Gastroesophageal sphincter (tissue), 4 donors: ENCODE results near the gene C1orf35. TPM values are rescaled to one million over a fixed set of nuclear protein-coding genes. Genes with fewer than 3 reads are reported as not detected.

Source experiments
- ATAC-seq: fragments of 150-250 bp; one replicate; pipeline ENCODE4 v1.9.1; 2016; ENCODE audit warnings: mild to moderate bottlenecking, moderate library complexity
- H3K27ac ChIP-seq, 4 donors: fragments of 200-600 bp; sonication (generic) in 3 of 4; 1 replicate in 3 of 4; 2 replicates in 1 of 4; pipeline ENCODE4 v1.5.1; 2016 to 2019
- H3K27me3 ChIP-seq: fragments of 200-600 bp; sonication (generic); one replicate; pipeline ENCODE4 v1.5.1; 2019
- H3K36me3 ChIP-seq, 2 donors: fragments of 200-600 bp; sonication (generic); one replicate each; pipeline ENCODE4 v1.5.1; 2019; ENCODE audit warnings: control low read depth in 1 of 2
- H3K4me1 ChIP-seq, 3 donors: fragments of 200-600 bp; sonication (generic); 1 replicate in 2 of 3; 2 replicates in 1 of 3; pipeline ENCODE4 v1.5.1; 2016 to 2019; ENCODE audit warnings: control low read depth in 2 of 3
- H3K4me3 ChIP-seq, 2 donors: fragments of 200-600 bp; sonication (generic); one replicate each; pipeline ENCODE4 v1.5.1; 2019; ENCODE audit warnings: mild to moderate bottlenecking in 1 of 2, moderate library complexity in 1 of 2
- H3K9me3 ChIP-seq, 3 donors: fragments of 200-600 bp; sonication (generic); one replicate each; pipeline ENCODE4 v1.5.1; 2017 to 2019; ENCODE audit warnings: control low read depth in 2 of 3
- EP300 ChIP-seq: sonication (generic); formaldehyde crosslinking; IDR thresholded peaks from one replicate; pipeline ENCODE4 v1.6.1; 2017; ENCODE audit warnings: antibody characterized with exemption, mild to moderate bottlenecking
- POLR2A ChIP-seq, 2 donors: fragments of 450-650 bp; IDR thresholded peaks; one replicate each; pipeline ENCODE4 v1.6.1; 2017; ENCODE audit warnings: antibody characterized with exemption in 2 of 2, mild to moderate bottlenecking in 2 of 2, moderate library complexity in 1 of 2
- POLR2AphosphoS5 ChIP-seq: sonication (generic); formaldehyde crosslinking; IDR thresholded peaks from one replicate; pipeline ENCODE4 v1.6.1; 2017; ENCODE audit warnings: antibody characterized with exemption
- WGBS, 2 donors: methylation state at CpG; one replicate each; pipeline ENCODE4 v1.1.5; 2018; ENCODE audit warnings: low coverage in 1 of 2; 5-methylcytosine and 5-hydroxymethylcytosine counted together
- total RNA-seq, 4 donors: library from RNA; depleted of rRNA; stranded (reverse); fragments of >200 nt; gene quantifications; one replicate each; pipeline ENCODE4 v1.1.0, GENCODE V29; 2016
- TF ChIP-seq, protein P1 (sequence below), 4 experiments: fragments of 200-600 bp in 2 of 4; fragments of 450-650 bp in 2 of 4; sonication (generic) in 1 of 4; IDR thresholded peaks; one replicate each; pipeline ENCODE4 v1.5.1; 2017 to 2019; ENCODE audit warnings: antibody characterized with exemption in 4 of 4, mild to moderate bottlenecking in 2 of 4, moderate library complexity in 2 of 4

The C1orf35 gene
- total RNA-seq, 4 donors from 2014 or later, result 11.6 to 16.0 (median 14.6) TPM

DNA sequence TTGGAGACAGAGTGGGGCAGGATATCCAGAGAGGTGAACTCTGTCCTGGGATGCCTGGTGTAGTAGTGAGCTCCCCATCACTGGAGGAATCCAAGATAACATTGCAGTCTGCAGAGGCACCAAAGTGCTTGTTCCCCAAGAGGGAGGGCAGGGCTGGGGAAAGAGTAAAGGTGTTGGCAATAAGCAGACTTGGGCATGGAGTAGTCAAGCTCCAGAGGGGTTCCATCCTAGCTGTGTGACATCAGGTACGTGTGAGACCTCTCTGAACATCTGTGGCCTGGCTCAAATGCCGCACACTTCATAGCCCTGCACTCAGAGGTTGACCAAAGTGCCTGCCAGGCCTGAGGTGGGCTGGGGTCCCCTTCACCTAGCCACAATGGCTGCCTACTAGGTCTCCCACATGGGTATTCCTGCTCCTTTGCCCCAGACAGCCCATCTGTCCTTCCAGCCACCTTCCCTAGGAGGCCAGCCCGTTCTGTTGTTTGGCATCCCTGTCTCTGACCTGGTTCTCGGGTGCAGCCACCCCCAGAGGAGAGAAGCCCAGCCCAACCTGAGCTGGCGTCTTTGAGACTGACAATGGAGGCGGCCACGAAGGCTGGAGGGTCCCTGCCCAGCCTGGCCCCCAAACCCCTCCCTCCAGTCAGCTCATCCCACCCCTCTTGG, 23.4 kb downstream of the C1orf35 start:
- H3K4me1 ChIP-seq, result peaks cover under 1 to 34% (median 13%) of the 10 kb centered on the region in 3 donors
- no peak for TF ChIP-seq POLR2A (IDR thresholded peaks at IDR 0.05)
- no peaks in the 10 kb centered on the region for H3K27me3 ChIP-seq
- no peaks in the 10 kb centered on the region for H3K36me3 ChIP-seq
- no peaks in the 10 kb centered on the region for H3K9me3 ChIP-seq
- no peak overlapping the region for H3K4me3 ChIP-seq
- no peak for ATAC-seq
- no peak overlapping the region for H3K27ac ChIP-seq
- 79% methylated on average over 2 of the region's 7 CpGs; no CpG with 5 or more reads in 1 of the 2 donors for WGBS, 2 donors

GRCh38 chr1:228079013-228079412, 24.1 kb downstream of the C1orf35 start:
- Histone ChIP-seq H3K4me1 (peaks cover 0 to 27% (median 8%) of the 10 kb centered on the region in 3 donors), H3K36me3 (no peaks in the 10 kb centered on the region), H3K9me3 (no peaks in the 10 kb centered on the region), H3K27ac (no peak overlapping the region), H3K4me3 (no peak overlapping the region), H3K27me3 (no peaks in the 10 kb centered on the region)
- ATAC-seq, result no peak
- TF ChIP-seq POLR2A (IDR thresholded peaks at IDR 0.05), result no peak
- no peak for TF ChIP-seq EP300
- no peak for TF ChIP-seq POLR2AphosphoS5
- TF ChIP-seq, protein P1, sequence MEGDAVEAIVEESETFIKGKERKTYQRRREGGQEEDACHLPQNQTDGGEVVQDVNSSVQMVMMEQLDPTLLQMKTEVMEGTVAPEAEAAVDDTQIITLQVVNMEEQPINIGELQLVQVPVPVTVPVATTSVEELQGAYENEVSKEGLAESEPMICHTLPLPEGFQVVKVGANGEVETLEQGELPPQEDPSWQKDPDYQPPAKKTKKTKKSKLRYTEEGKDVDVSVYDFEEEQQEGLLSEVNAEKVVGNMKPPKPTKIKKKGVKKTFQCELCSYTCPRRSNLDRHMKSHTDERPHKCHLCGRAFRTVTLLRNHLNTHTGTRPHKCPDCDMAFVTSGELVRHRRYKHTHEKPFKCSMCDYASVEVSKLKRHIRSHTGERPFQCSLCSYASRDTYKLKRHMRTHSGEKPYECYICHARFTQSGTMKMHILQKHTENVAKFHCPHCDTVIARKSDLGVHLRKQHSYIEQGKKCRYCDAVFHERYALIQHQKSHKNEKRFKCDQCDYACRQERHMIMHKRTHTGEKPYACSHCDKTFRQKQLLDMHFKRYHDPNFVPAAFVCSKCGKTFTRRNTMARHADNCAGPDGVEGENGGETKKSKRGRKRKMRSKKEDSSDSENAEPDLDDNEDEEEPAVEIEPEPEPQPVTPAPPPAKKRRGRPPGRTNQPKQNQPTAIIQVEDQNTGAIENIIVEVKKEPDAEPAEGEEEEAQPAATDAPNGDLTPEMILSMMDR (IDR thresholded peaks at IDR 0.05), result no peak
- 50 to 69% methylated on average over 2 to 3 of the region's 7 CpGs for WGBS, 2 donors

DNA sequence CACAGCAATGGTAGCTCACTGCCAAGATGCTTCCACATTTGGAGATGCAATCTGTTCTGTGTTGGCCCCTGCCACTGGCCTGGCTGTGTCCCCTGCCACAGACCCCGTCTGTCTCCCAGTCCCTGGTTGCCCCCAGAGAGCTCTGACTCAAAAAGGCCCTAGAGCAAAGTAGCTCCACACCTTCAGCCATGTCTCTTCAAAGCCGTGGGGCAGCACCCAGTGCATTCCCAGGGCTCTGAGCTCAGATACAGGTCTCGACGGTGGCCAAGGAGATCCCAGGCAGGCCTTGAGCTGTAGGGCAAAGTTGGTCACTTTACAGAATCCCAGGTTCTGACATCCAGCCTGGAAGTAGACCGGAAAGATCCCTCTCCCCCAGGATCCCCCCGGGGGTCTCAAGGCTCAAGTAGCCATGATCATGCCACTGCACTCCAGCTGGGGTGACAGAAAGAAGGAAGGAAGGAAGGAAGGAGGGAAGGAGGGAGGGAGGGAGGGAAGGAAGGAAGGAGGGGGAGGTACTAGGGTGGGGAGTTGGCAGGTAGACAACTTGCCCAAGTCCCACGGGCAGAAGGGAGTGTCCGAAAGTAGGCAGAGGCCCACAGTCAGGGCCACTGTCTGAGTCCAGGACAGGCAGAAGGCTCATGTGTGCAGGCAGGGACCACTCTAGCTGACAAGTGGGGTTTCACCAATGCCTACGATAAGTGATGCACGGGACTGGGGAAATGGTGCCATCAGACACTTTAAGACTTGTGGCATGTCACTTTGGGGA, 25.4 kb downstream of the C1orf35 start:
- peaks cover 4% of the 10 kb centered on the region for H3K27me3 ChIP-seq
- H3K27ac ChIP-seq, result no peak overlapping the region
- H3K36me3 ChIP-seq, result no peaks in the 10 kb centered on the region
- H3K9me3 ChIP-seq, result no peaks in the 10 kb centered on the region
- no peak for ATAC-seq
- H3K4me1 ChIP-seq, result peaks cover 0 to 21% (median 8%) of the 10 kb centered on the region in 3 donors
- no peak overlapping the region for H3K4me3 ChIP-seq
- WGBS, 2 donors, result 45% methylated on average over 2 of the region's 10 CpGs; no CpG with 5 or more reads in 1 of the 2 donors
- TF ChIP-seq, protein P1 (IDR thresholded peaks at IDR 0.05), result no peak
- TF ChIP-seq POLR2AphosphoS5 (no peak), POLR2A (IDR thresholded peaks at IDR 0.05) (no peak), EP300 (no peak)

GRCh38 chr1:228076796-228077430, 26.2 kb downstream of the C1orf35 start:
- H3K9me3 ChIP-seq, result no peaks in the 10 kb centered on the region
- H3K27ac ChIP-seq, result no peak overlapping the region
- peaks cover 9% of the 10 kb centered on the region for H3K27me3 ChIP-seq
- TF ChIP-seq, protein P1 (IDR thresholded peaks at IDR 0.05), result no peak
- TF ChIP-seq POLR2AphosphoS5 (no peak), EP300 (no peak), POLR2A (IDR thresholded peaks at IDR 0.05) (no peak)
- H3K36me3 ChIP-seq, result no peaks in the 10 kb centered on the region
- no peak for ATAC-seq
- 60 to 75% methylated on average over 1 to 6 of the region's 9 CpGs for WGBS, 2 donors
- H3K4me3 ChIP-seq, result no peak overlapping the region
- H3K4me1 ChIP-seq, result peaks cover 0 to 21% (median 8%) of the 10 kb centered on the region in 3 donors

- TF ChIP-seq, protein P1 (IDR thresholded peaks at IDR 0.05), result no peak
- no peak for TF ChIP-seq EP300
- Histone ChIP-seq H3K4me3 (no peak overlapping the region), H3K27me3 (peaks cover 20% of the 10 kb centered on the region), H3K36me3 (no peaks in the 10 kb centered on the region), H3K9me3 (no peaks in the 10 kb centered on the region), H3K27ac (no peak overlapping the region), H3K4me1 (peaks cover 0 to 10% (median 0%) of the 10 kb centered on the region in 3 donors)
- ATAC-seq, result no peak
- WGBS, 2 donors, result 70 to 83% methylated on average over 1 to 2 of the region's 9 CpGs
Measured at GRCh38 chr1:228075801-228076271, 27.3 kb downstream of the C1orf35 start.
